ENCODE measurements around the gene NHERF2. TPM values are rescaled to one million over a fixed set of nuclear protein-coding genes. Genes with fewer than 3 reads are reported as not detected.

The NHERF2 gene
- total RNA-seq, 1 experiment from 2014 or later, result 174 TPM

GRCh38 chr16:1991135-1991551 is 35.6 kb upstream of the NHERF2 start:
- intact Hi-C loops (cut with micrococcal nuclease; ENCODE audit: unreplicated experiment), result no loop called here
- ATAC-seq (no peak), DNase-seq (ENCODE audit: low read depth, low spot score) (no peak)
- ChIA-PET POLR2A (interaction anchor here (0.6 kb wide), 1 partner anchor 50 kb away, joined by 5 read pairs; no protein-coding TSS in a partner anchor), CTCF (no interaction called here)
- H3K27me3 ChIP-seq (ENCODE audit: control insufficient read depth, insufficient read depth, low read length), result no peaks in the 10 kb centered on the region
- BruUV-seq (replicated peaks), result no TSS peak
- in situ Hi-C loops (cut with HindIII; ENCODE audit: low pct_unique_long_range_greater_than_20kb, low sequenced_read_pairs), result no loop called here
- TF ChIP-seq POLR2AphosphoS5 (IDR thresholded peaks at IDR 0.05; ENCODE audit: low read depth, low read length) (no peak), TCF7L2 (IDR thresholded peaks at IDR 0.05; ENCODE audit: low read depth, low read length) (no peak), SIN3A (IDR thresholded peaks at IDR 0.05; ENCODE audit: borderline replicate concordance, insufficient read depth, low read depth, low read length) (no peak), REST (IDR thresholded peaks at IDR 0.05; ENCODE audit: insufficient read depth in 1 of 2, low read depth in 2 of 2, low read length in 1 of 2) (no peak)
- H3K36me3 ChIP-seq (ENCODE audit: control insufficient read depth, insufficient read depth, low read length), result no peaks in the 10 kb centered on the region
- H3K27ac ChIP-seq (ENCODE audit: low read length), result no peak overlapping the region
- peak overlapping the region in 1 of 2 experiments; percentile 67; a peak in 1 of 4 replicates for H3K4me3 ChIP-seq (ENCODE audit: low read depth in 2 of 2, low read length in 2 of 2)
- H3K4me1 ChIP-seq (ENCODE audit: control insufficient read depth, insufficient read depth, low read length), result peaks cover 15% of the 10 kb centered on the region; the same call in 1 of the 2 replicates
- no peaks in the 10 kb centered on the region for H3K9me3 ChIP-seq (ENCODE audit: control insufficient read depth, insufficient read depth, low read depth, low read length)

- Histone ChIP-seq H3K36me3 (ENCODE audit: control insufficient read depth, insufficient read depth, low read length) (no peaks in the 10 kb centered on the region), H3K9me3 (ENCODE audit: control insufficient read depth, insufficient read depth, low read depth, low read length) (no peaks in the 10 kb centered on the region), H3K4me1 (ENCODE audit: control insufficient read depth, insufficient read depth, low read length) (peaks cover 15% of the 10 kb centered on the region; the same call in 1 of the 2 replicates), H3K27ac (ENCODE audit: low read length) (no peak overlapping the region), H3K27me3 (ENCODE audit: control insufficient read depth, insufficient read depth, low read length) (no peaks in the 10 kb centered on the region), H3K4me3 (ENCODE audit: low read depth in 2 of 2, low read length in 2 of 2) (no peak overlapping the region)
- no peak for DNase-seq (ENCODE audit: low read depth, low spot score)
- TF ChIP-seq SIN3A (IDR thresholded peaks at IDR 0.05; ENCODE audit: borderline replicate concordance, insufficient read depth, low read depth, low read length) (no peak), POLR2AphosphoS5 (IDR thresholded peaks at IDR 0.05; ENCODE audit: low read depth, low read length) (no peak), REST (IDR thresholded peaks at IDR 0.05; ENCODE audit: insufficient read depth in 1 of 2, low read depth in 2 of 2, low read length in 1 of 2) (no peak), TCF7L2 (IDR thresholded peaks at IDR 0.05; ENCODE audit: low read depth, low read length) (no peak), CTCF (IDR thresholded peaks at IDR 0.05) (no peak)
- in situ Hi-C loops (cut with HindIII; ENCODE audit: low pct_unique_long_range_greater_than_20kb, low sequenced_read_pairs) (no loop called here), intact Hi-C loops (cut with micrococcal nuclease; ENCODE audit: unreplicated experiment) (no loop called here)
- CTCF ChIA-PET, result interaction anchor here (0.6 kb wide), 1 partner anchor 149 kb away, joined by 4 read pairs; no protein-coding TSS in a partner anchor
- BruUV-seq (replicated peaks), result no TSS peak
- no peak for ATAC-seq
- POLR2A ChIA-PET, result no interaction called here
Measured at GRCh38 chr16:1991588-1991947, 35.1 kb upstream of the NHERF2 start.

Data from Panc1 (cell line).